HEK293 (cell line): ENCODE data around the gene LPXN.
"Not testable (repeated sequence)": the region's sequence is repeated elsewhere in the genome, so short reads cannot be mapped to it uniquely, and the experiment has no call there.

Experiments
- CTCF ChIA-PET: fragments of 350-600 bp; formaldehyde crosslinking; extraction: SDS; loops from one replicate; lab custom pipeline; 2021; ENCODE audit warnings: antibody characterized with exemption; lab: Yijun Ruan, JAX
- POLR2A ChIA-PET: fragments of 300-600 bp; formaldehyde crosslinking; extraction: SDS; loops from one replicate; lab custom pipeline; 2020; ENCODE audit warnings: antibody characterized with exemption, inconsistent platforms; lab: Yijun Ruan, JAX
- H3K27ac ChIP-seq: fragments of 200-500 bp; sonication (Bioruptor generic); 2 replicates; pipeline ENCODE4 v1.5.1; 2014; ENCODE audit warnings: low read depth, low read length, control low read depth, inconsistent platforms; ENCODE audit errors: extremely low read depth
- H3K36me3 ChIP-seq, 2 experiments: fragments of 200-500 bp in 1 of 2; sonication (Bioruptor generic) in 1 of 2; 1 replicate in 1 of 2; 2 replicates in 1 of 2; pipeline ENCODE4 v1.5.1; 2014 to 2017; ENCODE audit warnings: inconsistent platforms in 2 of 2, low read length in 2 of 2; ENCODE audit not compliant: control insufficient read depth in 2 of 2, insufficient read depth in 1 of 2
- H3K4me1 ChIP-seq: fragments of 200-500 bp; sonication (Bioruptor generic); 2 replicates; pipeline ENCODE4 v1.5.1; 2014; ENCODE audit warnings: mild to moderate bottlenecking, low read length, inconsistent platforms; ENCODE audit not compliant: control insufficient read depth, insufficient read depth
- H3K4me3 ChIP-seq: 2 replicates; pipeline ENCODE4 v1.5.1; 2011; ENCODE audit warnings: low read depth, mild to moderate bottlenecking, control low read depth, low read length, moderate library complexity
- H3K9me3 ChIP-seq: fragments of 200-500 bp; sonication (Bioruptor generic); 2 replicates; pipeline ENCODE4 v1.5.1; 2014; ENCODE audit warnings: low read depth, low read length, inconsistent platforms; ENCODE audit not compliant: control insufficient read depth, insufficient read depth
- GLIS2 ChIP-seq: fragments of 450-650 bp; formaldehyde crosslinking; IDR thresholded peaks from 2 replicates; pipeline ENCODE4 v1.5.1; 2016; ENCODE audit warnings: missing biosample characterization, missing genetic modification characterization
- HOXC10 ChIP-seq: sonication (generic); formaldehyde crosslinking; IDR thresholded peaks from 2 replicates; pipeline ENCODE4 v1.8.1; 2023; ENCODE audit warnings: mild to moderate bottlenecking, missing genetic modification reagents
- KLF7 ChIP-seq: fragments of 450-650 bp; formaldehyde crosslinking; IDR thresholded peaks from 2 replicates; pipeline ENCODE4 v1.5.1; 2016; ENCODE audit warnings: missing biosample characterization, missing genetic modification characterization, borderline replicate concordance
- REPIN1 ChIP-seq: fragments of 450-650 bp; formaldehyde crosslinking; IDR thresholded peaks from 2 replicates; pipeline ENCODE4 v1.5.1; 2017; ENCODE audit warnings: missing biosample characterization, missing genetic modification characterization, low read depth
- SCRT1 ChIP-seq: fragments of 450-650 bp; formaldehyde crosslinking; IDR thresholded peaks from 2 replicates; pipeline ENCODE4 v1.5.1; 2016; ENCODE audit warnings: missing biosample characterization, missing genetic modification characterization, borderline replicate concordance
- SETDB1 ChIP-seq: IDR thresholded peaks from one replicate; pipeline ENCODE4 v1.6.1; 2017; ENCODE audit warnings: mild to moderate bottlenecking, low read length, moderate library complexity, mixed read lengths; ENCODE audit not compliant: insufficient read length
- ZBTB21 ChIP-seq: fragments of 450-650 bp; formaldehyde crosslinking; IDR thresholded peaks from 2 replicates; pipeline ENCODE4 v1.5.1; 2017; ENCODE audit warnings: missing biosample characterization, missing genetic modification characterization
- ZFP3 ChIP-seq: fragments of 450-650 bp; formaldehyde crosslinking; IDR thresholded peaks from 2 replicates; pipeline ENCODE4 v1.5.1; 2016; ENCODE audit warnings: low read depth, missing biosample characterization, missing genetic modification characterization
- ZNF140 ChIP-seq: fragments of 450-650 bp; formaldehyde crosslinking; IDR thresholded peaks from 2 replicates; pipeline ENCODE4 v1.5.1; 2016; ENCODE audit warnings: missing biosample characterization, missing genetic modification characterization
- ZNF155 ChIP-seq: fragments of 450-650 bp; formaldehyde crosslinking; IDR thresholded peaks from 2 replicates; pipeline ENCODE4 v1.5.1; 2016; ENCODE audit warnings: missing biosample characterization, missing genetic modification characterization
- ZNF19 ChIP-seq: fragments of 450-650 bp; formaldehyde crosslinking; IDR thresholded peaks from 2 replicates; pipeline ENCODE4; 2016; ENCODE audit warnings: missing biosample characterization, missing genetic modification characterization, low read depth
- ZNF354C ChIP-seq: fragments of 450-650 bp; formaldehyde crosslinking; IDR thresholded peaks from 2 replicates; pipeline ENCODE4 v1.5.1; 2016; ENCODE audit warnings: missing biosample characterization, missing genetic modification characterization, low read depth, borderline replicate concordance
- ZNF404 ChIP-seq: fragments of 450-650 bp; formaldehyde crosslinking; IDR thresholded peaks from 2 replicates; pipeline ENCODE4 v1.5.1; 2017; ENCODE audit warnings: missing biosample characterization, missing genetic modification characterization
- ZNF423 ChIP-seq: fragments of 450-650 bp; formaldehyde crosslinking; IDR thresholded peaks from 2 replicates; pipeline ENCODE4 v1.5.1; 2016; ENCODE audit warnings: missing biosample characterization, missing genetic modification characterization
- ZNF585B ChIP-seq: fragments of 450-650 bp; formaldehyde crosslinking; IDR thresholded peaks from 2 replicates; pipeline ENCODE4 v1.5.1; 2016; ENCODE audit warnings: missing biosample characterization, missing genetic modification characterization
- ZNF600 ChIP-seq: fragments of 450-650 bp; formaldehyde crosslinking; IDR thresholded peaks from 2 replicates; pipeline ENCODE4 v1.5.1; 2016; ENCODE audit warnings: missing biosample characterization, missing genetic modification characterization
- ZNF654 ChIP-seq: fragments of 450-650 bp; formaldehyde crosslinking; IDR thresholded peaks from 2 replicates; pipeline ENCODE4 v1.5.1; 2016; ENCODE audit warnings: low read depth, missing biosample characterization, missing genetic modification characterization
- ZNF664 ChIP-seq: fragments of 450-650 bp; formaldehyde crosslinking; IDR thresholded peaks from 2 replicates; pipeline ENCODE4 v1.5.1; 2016; ENCODE audit warnings: missing biosample characterization, missing genetic modification characterization
- ZNF76 ChIP-seq: fragments of 450-650 bp; formaldehyde crosslinking; IDR thresholded peaks from 2 replicates; pipeline ENCODE4; 2016; ENCODE audit warnings: low read depth, missing biosample characterization, missing genetic modification characterization, borderline replicate concordance
- ZNF768 ChIP-seq: fragments of 450-650 bp; formaldehyde crosslinking; IDR thresholded peaks from 2 replicates; pipeline ENCODE4 v1.5.1; 2018; ENCODE audit warnings: missing biosample characterization, mild to moderate bottlenecking, missing genetic modification characterization
- TF ChIP-seq, protein P1 (sequence below): fragments of 450-650 bp; formaldehyde crosslinking; IDR thresholded peaks from 2 replicates; pipeline ENCODE4 v1.5.1; 2016; ENCODE audit warnings: missing biosample characterization, missing genetic modification characterization
- TF ChIP-seq, protein P2 (sequence below): fragments of 450-650 bp; formaldehyde crosslinking; IDR thresholded peaks from 2 replicates; pipeline ENCODE4 v1.5.1; 2016; ENCODE audit warnings: missing biosample characterization, missing genetic modification characterization

Gene LPXN

DNA sequence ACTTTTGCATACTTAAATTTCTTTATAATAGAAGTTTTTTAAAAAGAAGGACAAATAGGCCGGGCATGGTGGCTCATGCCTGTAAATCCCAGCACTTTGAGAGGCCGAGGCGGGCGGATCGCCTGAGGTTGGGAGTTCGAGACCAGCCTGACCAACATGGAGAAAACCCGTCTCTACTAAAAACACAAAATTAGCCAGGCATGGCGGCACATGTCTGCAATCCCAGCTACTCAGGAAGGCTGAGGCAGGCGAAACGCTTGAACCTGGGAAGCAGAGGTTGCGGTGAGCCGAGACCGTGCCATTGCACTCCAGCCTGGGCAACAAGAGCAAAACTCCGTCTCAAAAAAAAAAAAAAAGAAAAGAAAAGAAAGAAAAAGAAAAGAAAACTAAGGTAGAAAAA, 2.8 kb downstream of the LPXN start:
- H3K27ac ChIP-seq, H3K4me3 ChIP-seq, POLR2A ChIA-PET, H3K36me3 ChIP-seq, H3K9me3 ChIP-seq, H3K4me1 ChIP-seq: not testable (repeated sequence)
- CTCF ChIA-PET: interaction anchor here (0.6 to 0.7 kb wide), 2 partner anchors 157 to 513 kb away, joined by 3 read pairs; no protein-coding TSS in a partner anchor

DNA sequence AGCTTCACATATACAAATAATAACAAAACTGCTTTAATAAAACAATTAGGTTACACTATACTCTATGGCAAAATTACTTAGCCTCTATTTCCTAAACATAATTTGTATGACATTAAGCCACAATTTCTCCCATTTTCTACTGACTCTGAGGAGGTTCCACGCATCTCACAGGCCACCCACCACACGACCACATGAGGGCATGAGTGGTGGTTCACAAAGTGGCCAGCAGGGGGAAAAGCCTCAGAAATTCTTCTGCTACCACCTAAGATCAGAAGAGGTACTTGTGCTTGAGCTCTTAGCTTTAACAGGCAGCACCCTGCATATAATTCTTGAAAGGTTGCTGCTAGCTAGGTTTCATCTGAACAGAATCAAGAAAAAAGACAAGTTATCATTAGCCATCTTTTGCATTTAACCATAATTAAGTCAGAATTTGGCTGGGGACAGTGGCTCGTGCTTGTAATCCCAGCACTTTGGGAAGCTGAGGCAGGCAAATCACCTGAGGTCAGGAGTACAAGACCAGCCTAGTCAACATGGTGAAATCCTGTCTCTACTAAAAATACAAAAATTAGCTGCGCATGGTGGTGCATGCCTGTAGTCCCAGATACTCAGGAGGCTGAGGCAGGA, 7.7 kb downstream of the LPXN start:
- Histone ChIP-seq H3K4me1 (no peaks in the 10 kb centered on the region), H3K9me3 (no peaks in the 10 kb centered on the region), H3K27ac (no peak overlapping the region), H3K4me3 (no peak overlapping the region), H3K36me3 (peaks cover 0 to 11% of the 10 kb centered on the region in 2 experiments; a peak in 1 of 3 replicates)
- no peak for TF ChIP-seq ZNF76
- no peak for TF ChIP-seq REPIN1 (tag by site-specific recombination)
- TF ChIP-seq ZNF654: peak; percentile 25; the same call in 1 of the 2 replicates
- no peak for TF ChIP-seq ZNF155
- no peak for TF ChIP-seq ZNF404 (tag by site-specific recombination)
- no peak for TF ChIP-seq ZNF354C
- TF ChIP-seq SETDB1: no peak
- TF ChIP-seq SCRT1 (tag by site-specific recombination): no peak
- TF ChIP-seq GLIS2: no peak
- CTCF ChIA-PET: interaction anchor here (0.6 to 3.4 kb wide), 18 partner anchors 9 to 1244 kb away, joined by 3 to 34 read pairs (median 4); partner anchors contain the start of gene LPXN
- POLR2A ChIA-PET: interaction anchor here (0.6 kb wide), 1 partner anchor 874 kb away, joined by 8 read pairs; no protein-coding TSS in a partner anchor

DNA sequence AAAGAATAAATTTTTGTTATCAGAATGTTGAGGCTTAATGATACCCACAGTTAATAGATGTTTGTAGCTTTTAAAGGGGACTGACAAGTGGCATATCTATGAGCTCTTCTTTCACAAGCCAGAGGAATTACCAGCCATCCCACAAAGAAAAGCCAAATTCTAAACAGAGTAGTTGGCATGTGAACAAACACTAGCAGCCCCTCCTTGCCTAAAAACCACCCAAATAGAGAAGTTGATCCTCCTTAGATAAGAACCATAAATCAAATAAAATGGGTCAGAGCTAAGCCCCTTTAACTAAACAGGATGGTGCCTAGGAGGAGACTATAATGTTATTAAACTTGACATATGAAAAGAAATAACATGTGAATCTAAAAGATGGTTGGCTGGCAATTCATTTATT, 11.4 kb downstream of the LPXN start:
- ChIA-PET POLR2A (no interaction called here), CTCF (interaction anchor here (0.6 to 1.6 kb wide), 7 partner anchors 9 to 814 kb away, joined by 3 to 4 read pairs (median 4); no protein-coding TSS in a partner anchor)
- H3K4me3 ChIP-seq: no peak overlapping the region
- H3K4me1 ChIP-seq: no peaks in the 10 kb centered on the region
- H3K36me3 ChIP-seq: peaks cover 0 to 11% of the 10 kb centered on the region in 2 experiments; a peak in 1 of 3 replicates
- TF ChIP-seq KLF7 (tag by site-specific recombination) (no peak), ZBTB21 (tag by site-specific recombination) (no peak), HOXC10 (CRISPR knock-in tag) (no peak), ZNF585B (no peak), ZNF600 (tag by site-specific recombination) (no peak), ZNF19 (no peak), ZNF664 (tag by site-specific recombination) (no peak), ZNF768 (tag by site-specific recombination) (no peak), SETDB1 (no peak), ZNF140 (tag by site-specific recombination) (no peak), ZNF155 (no peak), ZFP3 (no peak), ZNF423 (tag by site-specific recombination) (no peak)
- TF ChIP-seq, protein P1, sequence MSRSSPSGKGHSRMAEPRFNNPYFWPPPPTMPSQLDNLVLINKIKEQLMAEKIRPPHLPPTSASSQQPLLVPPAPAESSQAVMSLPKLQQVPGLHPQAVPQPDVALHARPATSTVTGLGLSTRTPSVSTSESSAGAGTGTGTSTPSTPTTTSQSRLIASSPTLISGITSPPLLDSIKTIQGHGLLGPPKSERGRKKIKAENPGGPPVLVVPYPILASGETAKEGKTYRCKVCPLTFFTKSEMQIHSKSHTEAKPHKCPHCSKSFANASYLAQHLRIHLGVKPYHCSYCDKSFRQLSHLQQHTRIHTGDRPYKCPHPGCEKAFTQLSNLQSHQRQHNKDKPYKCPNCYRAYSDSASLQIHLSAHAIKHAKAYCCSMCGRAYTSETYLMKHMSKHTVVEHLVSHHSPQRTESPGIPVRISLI (tag by site-specific recombination): no peak
- TF ChIP-seq, protein P2, sequence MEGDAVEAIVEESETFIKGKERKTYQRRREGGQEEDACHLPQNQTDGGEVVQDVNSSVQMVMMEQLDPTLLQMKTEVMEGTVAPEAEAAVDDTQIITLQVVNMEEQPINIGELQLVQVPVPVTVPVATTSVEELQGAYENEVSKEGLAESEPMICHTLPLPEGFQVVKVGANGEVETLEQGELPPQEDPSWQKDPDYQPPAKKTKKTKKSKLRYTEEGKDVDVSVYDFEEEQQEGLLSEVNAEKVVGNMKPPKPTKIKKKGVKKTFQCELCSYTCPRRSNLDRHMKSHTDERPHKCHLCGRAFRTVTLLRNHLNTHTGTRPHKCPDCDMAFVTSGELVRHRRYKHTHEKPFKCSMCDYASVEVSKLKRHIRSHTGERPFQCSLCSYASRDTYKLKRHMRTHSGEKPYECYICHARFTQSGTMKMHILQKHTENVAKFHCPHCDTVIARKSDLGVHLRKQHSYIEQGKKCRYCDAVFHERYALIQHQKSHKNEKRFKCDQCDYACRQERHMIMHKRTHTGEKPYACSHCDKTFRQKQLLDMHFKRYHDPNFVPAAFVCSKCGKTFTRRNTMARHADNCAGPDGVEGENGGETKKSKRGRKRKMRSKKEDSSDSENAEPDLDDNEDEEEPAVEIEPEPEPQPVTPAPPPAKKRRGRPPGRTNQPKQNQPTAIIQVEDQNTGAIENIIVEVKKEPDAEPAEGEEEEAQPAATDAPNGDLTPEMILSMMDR: no peak
- no peak overlapping the region for H3K27ac ChIP-seq
- H3K9me3 ChIP-seq: no peaks in the 10 kb centered on the region
